MCF 10A (cell line): Measurements from ENCODE around the gene PPP1R12B. TPM values are rescaled to one million over a fixed set of nuclear protein-coding genes. Genes with fewer than 3 reads are reported as not detected.

Experiments
- BruUV-seq: library from RNA; stranded (reverse); fragments of 400-500 nt; replicated peaks from 2 replicates; lab custom pipeline; 2021; lab: Mats Ljungman, UMichigan
- CTCF ChIA-PET: fragments of 300-600 bp; sonication (Branson Sonifier 250); formaldehyde crosslinking; extraction: SDS; loops from one replicate; lab custom pipeline; 2021; ENCODE audit warnings: antibody characterized with exemption, inconsistent platforms; lab: Yijun Ruan, JAX
- POLR2A ChIA-PET: fragments of 300-600, 350-650 bp; sonication (Branson Sonifier 250); formaldehyde crosslinking; extraction: SDS; loops from one replicate; lab custom pipeline; 2020; ENCODE audit warnings: antibody characterized with exemption, inconsistent platforms; lab: Yijun Ruan, JAX
- DNase-seq: peaks from one replicate; pipeline ENCODE4 v3.0.0-alpha.2; 2018; ENCODE audit not compliant: unreplicated experiment
- H3K27ac Mint-ChIP-seq: one replicate; pipeline ENCODE4 v1.8.0; 2022; ENCODE audit warnings: mild to moderate bottlenecking, low read depth, mixed read lengths; ENCODE audit not compliant: unreplicated experiment
- H3K27me3 Mint-ChIP-seq: one replicate; pipeline ENCODE4 v1.8.0; 2022; ENCODE audit warnings: mixed read lengths; ENCODE audit not compliant: insufficient read depth, unreplicated experiment
- H3K36me3 Mint-ChIP-seq: one replicate; pipeline ENCODE4 v1.8.0; 2022; ENCODE audit warnings: mild to moderate bottlenecking, moderate library complexity, mixed read lengths; ENCODE audit not compliant: insufficient read depth, unreplicated experiment
- H3K4me1 Mint-ChIP-seq: one replicate; pipeline ENCODE4 v1.8.0; 2022; ENCODE audit warnings: mixed read lengths; ENCODE audit not compliant: insufficient read depth, unreplicated experiment
- H3K4me3 Mint-ChIP-seq: one replicate; pipeline ENCODE4 v1.8.0; 2022; ENCODE audit warnings: mild to moderate bottlenecking, moderate library complexity, mixed read lengths; ENCODE audit not compliant: unreplicated experiment
- H3K9me3 Mint-ChIP-seq: one replicate; pipeline ENCODE4 v1.8.0; 2022; ENCODE audit warnings: mixed read lengths; ENCODE audit not compliant: unreplicated experiment
- CTCF ChIP-seq: fragments of 200-600 bp; IDR thresholded peaks from one replicate; pipeline ENCODE4 v1.8.0; 2022; ENCODE audit warnings: antibody characterized with exemption, mild to moderate bottlenecking; ENCODE audit not compliant: unreplicated experiment
- intact Hi-C: fragments of 100-400 bp; cut with micrococcal nuclease; formaldehyde crosslinking; loops from 2 replicates; pipeline ENCODE4 v1.14.1; 2022
- total RNA-seq: library from RNA; stranded (reverse); gene quantifications from 2 replicates; pipeline ENCODE4 v1.2.3, GENCODE V29; 2022

Gene PPP1R12B
- total RNA-seq, 1 experiment from 2014 or later: 33.8 TPM

GRCh38 chr1:202599669-202600431, 251.4 kb downstream of the PPP1R12B start:
- BruUV-seq: no TSS peak
- peak; percentile 99 for TF ChIP-seq CTCF
- no peak overlapping the region for H3K27ac Mint-ChIP-seq
- peak; percentile 89 for DNase-seq
- peaks cover 2% of the 10 kb centered on the region for H3K4me1 Mint-ChIP-seq
- ChIA-PET CTCF (interaction anchor here (0.5 to 6.6 kb wide), 67 partner anchors 8 to 1923 kb away, joined by 3 to 116 read pairs (median 4); no protein-coding TSS in a partner anchor), POLR2A (interaction anchor here (0.6 to 1.1 kb wide), 8 partner anchors 11 to 355 kb away, joined by 3 to 8 read pairs (median 3); no protein-coding TSS in a partner anchor)
- no peaks in the 10 kb centered on the region for H3K9me3 Mint-ChIP-seq
- no peaks in the 10 kb centered on the region for H3K27me3 Mint-ChIP-seq
- no peak overlapping the region for H3K4me3 Mint-ChIP-seq
- H3K36me3 Mint-ChIP-seq: no peaks in the 10 kb centered on the region
- intact Hi-C loops: loop anchor here (1.0 kb wide), 5 partner anchors 29 to 257 kb away; no protein-coding TSS in a partner anchor

- Mint-ChIP-seq H3K27me3 (no peaks in the 10 kb centered on the region), H3K9me3 (no peaks in the 10 kb centered on the region), H3K4me1 (no peaks in the 10 kb centered on the region), H3K27ac (no peak overlapping the region), H3K36me3 (no peaks in the 10 kb centered on the region), H3K4me3 (no peak overlapping the region)
- POLR2A ChIA-PET: interaction anchor here (0.6 to 1.1 kb wide), 8 partner anchors 11 to 1124 kb away, joined by 3 to 8 read pairs (median 3); no protein-coding TSS in a partner anchor
- CTCF ChIA-PET: interaction anchor here (0.6 to 6.6 kb wide), 62 partner anchors 8 to 1924 kb away, joined by 3 to 116 read pairs (median 4); no protein-coding TSS in a partner anchor
- no peak for DNase-seq
- intact Hi-C loops: loop anchor here (1.0 kb wide), 5 partner anchors 29 to 257 kb away; no protein-coding TSS in a partner anchor
- no peak for TF ChIP-seq CTCF
- no TSS peak for BruUV-seq
Measured at GRCh38 chr1:202600432-202601041, 252.0 kb downstream of the PPP1R12B start.

GRCh38 chr1:202603435-202603834, 254.9 kb downstream of the PPP1R12B start:
- CTCF ChIA-PET: interaction anchor here (0.7 to 6.6 kb wide), 5 partner anchors 26 to 139 kb away, joined by 3 to 116 read pairs (median 3); no protein-coding TSS in a partner anchor
- no peaks in the 10 kb centered on the region for H3K36me3 Mint-ChIP-seq

More at GRCh38 chr1:202603435-202603834, 254.9 kb downstream of the PPP1R12B start:
- H3K27ac Mint-ChIP-seq: no peak overlapping the region
- H3K9me3 Mint-ChIP-seq: no peaks in the 10 kb centered on the region
- BruUV-seq: no TSS peak
- intact Hi-C loops: loop anchor here (2.0 kb wide), 1 partner anchor 109 kb away; no protein-coding TSS in a partner anchor
- H3K4me1 Mint-ChIP-seq: no peaks in the 10 kb centered on the region
- POLR2A ChIA-PET: interaction anchor here (0.7 kb wide), 1 partner anchor 15 kb away, joined by 3 read pairs; no protein-coding TSS in a partner anchor
- no peak for TF ChIP-seq CTCF
- H3K4me3 Mint-ChIP-seq: no peak overlapping the region
- H3K27me3 Mint-ChIP-seq: no peaks in the 10 kb centered on the region
- no peak for DNase-seq
